Endothelial cell of umbilical vein (primary cell): ENCODE measurements around the gene DNAJC12. TPM values are rescaled to one million over a fixed set of nuclear protein-coding genes. Genes with fewer than 3 reads are reported as not detected.

ENCODE experiments used
- BruUV-seq: library from RNA; stranded (reverse); fragments of 400-500 nt; replicated peaks from 2 replicates; lab custom pipeline; 2021; lab: Mats Ljungman, UMichigan
- CTCF ChIA-PET: fragments of 300-600, 350-600 bp; sonication (Branson Sonifier 250); formaldehyde crosslinking; loops from one replicate; lab custom pipeline; 2021; ENCODE audit warnings: antibody characterized with exemption, inconsistent platforms; lab: Charles Lee
- POLR2A ChIA-PET: fragments of 300-600, 350-600 bp; sonication (Branson Sonifier 250); formaldehyde crosslinking; loops from one replicate; lab custom pipeline; 2021; ENCODE audit warnings: antibody characterized with exemption, inconsistent platforms; lab: Charles Lee
- DNase-seq: peaks from one replicate; pipeline ENCODE4 v3.0.0-alpha.2; 2011; ENCODE audit warnings: low read depth, low spot score
- FAIRE-seq: peaks from 2 replicates; lab custom pipeline; 2011; peaks lifted over from hg19 to GRCh38; lab: Jason Lieb, UNC
- H2AFZ ChIP-seq: 2 replicates; pipeline ENCODE4 v1.6.0; 2012; ENCODE audit warnings: low read depth, low read length, control low read depth, inconsistent platforms
- H3K27ac ChIP-seq: 2 replicates; pipeline ENCODE4 v1.5.1; 2011; ENCODE audit warnings: low read depth, mild to moderate bottlenecking, control low read depth, low read length, moderate library complexity; ENCODE audit not compliant: insufficient read depth
- H3K27me3 ChIP-seq, 2 experiments: 2 replicates each; pipeline versions ENCODE4 v1.6.0 to v1.6.1; 2011; ENCODE audit warnings: low read length in 2 of 2, mixed read lengths in 1 of 2; ENCODE audit not compliant: control insufficient read depth in 2 of 2, insufficient read depth in 2 of 2
- H3K36me3 ChIP-seq, 2 experiments: 2 replicates in 1 of 2; 3 replicates in 1 of 2; pipeline ENCODE4 v1.5.1; 2011; ENCODE audit warnings: low read length in 2 of 2, mild to moderate bottlenecking in 1 of 2, moderate library complexity in 1 of 2; ENCODE audit not compliant: control insufficient read depth in 2 of 2, insufficient read depth in 2 of 2; ENCODE audit errors: extremely low read depth in 1 of 2
- H3K4me1 ChIP-seq: 3 replicates; pipeline ENCODE4 v1.5.1; 2011; ENCODE audit warnings: mild to moderate bottlenecking, low read length; ENCODE audit not compliant: control insufficient read depth, insufficient read depth; ENCODE audit errors: extremely low read depth
- H3K4me2 ChIP-seq: 2 replicates; pipeline ENCODE4 v1.6.1; 2011; ENCODE audit warnings: low read length, control low read depth, mixed read lengths; ENCODE audit not compliant: insufficient read depth
- H3K4me3 ChIP-seq, 3 experiments: fragments of 200-600 bp in 1 of 3; sonication (generic), shearing (Covaris generic) in 1 of 3; replicated peaks in 1 of 3; 2 replicates each; pipeline ENCODE4 v1.5.1; 2011 to 2016; ENCODE audit warnings: control low read depth in 3 of 3, low read length in 3 of 3, mild to moderate bottlenecking in 2 of 3, inconsistent platforms in 1 of 3, low read depth in 1 of 3, moderate library complexity in 1 of 3; ENCODE audit not compliant: insufficient read depth in 1 of 3
- H3K79me2 ChIP-seq: 2 replicates; pipeline ENCODE4 v1.6.0; 2012; ENCODE audit warnings: low read length, inconsistent platforms; ENCODE audit not compliant: control insufficient read depth, insufficient read depth
- H3K9ac ChIP-seq: replicated peaks from 2 replicates; pipeline ENCODE3; 2011; ENCODE audit warnings: low read length, control low read depth; ENCODE audit not compliant: insufficient read depth; ENCODE audit errors: extremely low read depth
- H3K9me1 ChIP-seq: replicated peaks from 3 replicates; pipeline ENCODE4 v1.6.0; 2011; ENCODE audit warnings: mild to moderate bottlenecking, low read length; ENCODE audit not compliant: control insufficient read depth, insufficient read depth; ENCODE audit errors: extremely low read depth
- H3K9me3 ChIP-seq: replicated peaks from 2 replicates; pipeline ENCODE4 v1.5.1; 2012; ENCODE audit warnings: low read length, inconsistent platforms; ENCODE audit not compliant: control insufficient read depth, insufficient read depth
- H4K20me1 ChIP-seq: replicated peaks from 2 replicates; pipeline ENCODE3; 2011; ENCODE audit warnings: mild to moderate bottlenecking, low read length; ENCODE audit not compliant: control insufficient read depth, insufficient read depth; ENCODE audit errors: extremely low read depth
- CTCF ChIP-seq, 2 donors: IDR thresholded peaks; 1 replicate in 1 of 2; 2 replicates in 1 of 2; pipeline ENCODE4 v1.5.1; 2011; ENCODE audit warnings: low read length in 2 of 2, mild to moderate bottlenecking in 2 of 2, moderate library complexity in 2 of 2, control low read depth in 1 of 2, inconsistent platforms in 1 of 2, low read depth in 1 of 2; ENCODE audit not compliant: insufficient read depth in 1 of 2; ENCODE audit errors: extremely low read depth in 1 of 2
- EZH2 ChIP-seq: IDR thresholded peaks from 2 replicates; pipeline ENCODE4 v1.6.1; 2012; ENCODE audit warnings: borderline replicate concordance, low read depth, mild to moderate bottlenecking, moderate library complexity, low read length, inconsistent platforms; ENCODE audit not compliant: severe bottlenecking
- FOS ChIP-seq: IDR thresholded peaks from 2 replicates; pipeline ENCODE4 v1.6.1; 2011; ENCODE audit warnings: mild to moderate bottlenecking, low read length, moderate library complexity, borderline replicate concordance; ENCODE audit not compliant: insufficient read depth
- GATA2 ChIP-seq: IDR thresholded peaks from 2 replicates; pipeline ENCODE4 v1.7.0; 2011; ENCODE audit warnings: low read depth, mild to moderate bottlenecking, moderate library complexity, mixed read lengths, low read length; ENCODE audit not compliant: insufficient read length, insufficient read depth
- JUN ChIP-seq: IDR thresholded peaks from 2 replicates; pipeline ENCODE4 v1.6.1; 2011; ENCODE audit warnings: borderline replicate concordance, low read depth; ENCODE audit not compliant: insufficient read length, insufficient read depth
- MAX ChIP-seq: IDR thresholded peaks from 2 replicates; pipeline ENCODE4 v1.6.1; 2011; ENCODE audit not compliant: insufficient read depth, insufficient read length
- MYC ChIP-seq: IDR thresholded peaks from one replicate; pipeline ENCODE4 v1.6.1; 2011; ENCODE audit warnings: mild to moderate bottlenecking, low read depth, low read length
- POLR2A ChIP-seq: IDR thresholded peaks from 2 replicates; pipeline ENCODE4 v1.6.1; 2012; ENCODE audit warnings: low read depth, mild to moderate bottlenecking, control low read depth, low read length
- POLR2AphosphoS5 ChIP-seq: IDR thresholded peaks from 2 replicates; pipeline ENCODE4 v1.6.1; 2012; ENCODE audit warnings: low read depth, mild to moderate bottlenecking, control low read depth, low read length, moderate library complexity; ENCODE audit not compliant: insufficient read depth
- dilution Hi-C: fragments of 300-500 bp; cut with MboI; formaldehyde crosslinking; loops from one replicate; pipeline ENCODE4 v1.15.0; 2019; ENCODE audit warnings: low sequenced_read_pairs; ENCODE audit not compliant: extremely low pct_ligation_motif_present
- intact Hi-C: fragments of 100-400 bp; cut with micrococcal nuclease; formaldehyde crosslinking; loops from one replicate; pipeline ENCODE4 v1.10.0; 2022
- polyA plus RNA-seq, 4 experiments: library from polyadenylated mRNA; depleted of rRNA in 3 of 4; stranded (reverse) in 3 of 4; unstranded in 1 of 4; fragments of >200 nt; gene quantifications; 2 replicates each; pipeline versions ENCODE4 v1.2.1 to v1.2.3, GENCODE V29; 2011 to 2012; ENCODE audit warnings: missing spikeins in 1 of 4
- total RNA-seq: library from RNA; stranded (reverse); gene quantifications from 2 replicates; pipeline ENCODE4 v1.2.3, GENCODE V29; 2021

The DNAJC12 gene
- total and polyA plus RNA-seq, 2 donors (not counting 3 experiments of a cell fraction or from before 2014, with no cell fraction given), result 0.54 to 1.0 TPM

GRCh38 chr10:67853512-67853911 lies 15.5 kb upstream of the DNAJC12 start:
- H3K4me2 ChIP-seq, result no peak overlapping the region
- H3K9me3 ChIP-seq, result no peaks in the 10 kb centered on the region
- no peak overlapping the region for H3K9ac ChIP-seq
- no peak overlapping the region for H3K27ac ChIP-seq
- no peak overlapping the region for H2AFZ ChIP-seq
- intact Hi-C loops, result loop anchor here (10.0 kb wide), 1 partner anchor 221 kb away; the partner anchor contains the start of gene HERC4
- H3K9me1 ChIP-seq, result no peaks in the 10 kb centered on the region
- no peaks in the 10 kb centered on the region for H3K36me3 ChIP-seq
- no TSS peak for BruUV-seq
- no peak for TF ChIP-seq MAX
- no peak for TF ChIP-seq MYC
- TF ChIP-seq JUN, result no peak
- no peak for TF ChIP-seq CTCF (IDR thresholded peaks at IDR 0.05; ENCODE audit: extremely low read depth in 1 of 2, insufficient read depth in 1 of 2, low read depth in 1 of 2, low read length in 2 of 2)
- TF ChIP-seq FOS, result no peak
- TF ChIP-seq EZH2, result no peak
- no peak for TF ChIP-seq POLR2AphosphoS5
- no peak for TF ChIP-seq POLR2A
- TF ChIP-seq GATA2, result no peak
- dilution Hi-C loops, result no loop called here
- POLR2A ChIA-PET, result no interaction called here
- peaks cover 3% of the 10 kb centered on the region for H3K4me1 ChIP-seq
- H3K4me3 ChIP-seq, result no peak overlapping the region
- H4K20me1 ChIP-seq, result no peaks in the 10 kb centered on the region
- no peaks in the 10 kb centered on the region for H3K79me2 ChIP-seq
- FAIRE-seq (no peak), DNase-seq (no peak)
- CTCF ChIA-PET, result no interaction called here
- no peaks in the 10 kb centered on the region for H3K27me3 ChIP-seq
